Right renal cortex interstitium (tissue), 3 donors: ENCODE data around the gene ZSCAN9. TPM values are rescaled to one million over a fixed set of nuclear protein-coding genes. Genes with fewer than 3 reads are reported as not detected.

ENCODE experiments used
- DNase-seq, 3 donors: peaks; one replicate each; pipeline ENCODE4 v3.0.0-alpha.2; 2013; ENCODE audit warnings: low read depth in 3 of 3, low spot score in 2 of 3
- polyA plus RNA-seq, 3 donors: library from polyadenylated mRNA; unstranded; fragments of 120-200 nt; gene quantifications; one replicate each; pipeline ENCODE4 v1.2.1, GENCODE V29; 2013; ENCODE audit not compliant: insufficient read length in 3 of 3

Gene ZSCAN9
- polyA plus RNA-seq = 10 to 100 TPM; 28.3 to 34.2 (median 30.5) TPM

- DNase-seq = peak in 1 of 3 donors; percentile 66
Measured at GRCh38 chr6:28225056-28225834, at the start of gene ZSCAN9. Gene ZSCAN9, plus strand, starts transcription at chr6:28225275. Its CDS starts 1,810 bp downstream, at chr6:28227085.

- DNase-seq = no peak
Measured at GRCh38 chr6:28176373-28176772, 48.7 kb upstream of the ZSCAN9 start.

GRCh38 chr6:28182255-28182654 is 42.8 kb upstream of the ZSCAN9 start:
- no peak for DNase-seq

GRCh38 chr6:28188111-28188979 is 36.7 kb upstream of the ZSCAN9 start:
- DNase-seq = no peak

- DNase-seq = no peak
Measured at GRCh38 chr6:28200020-28200419, 25.1 kb upstream of the ZSCAN9 start.

GRCh38 chr6:28203201-28203600 is 21.9 kb upstream of the ZSCAN9 start:
- DNase-seq = no peak

GRCh38 chr6:28205879-28206278 is 19.2 kb upstream of the ZSCAN9 start:
- DNase-seq = no peak

- no peak for DNase-seq
Measured at GRCh38 chr6:28206527-28206926, 18.5 kb upstream of the ZSCAN9 start.

- no peak for DNase-seq
Measured at GRCh38 chr6:28206928-28207509, 18.1 kb upstream of the ZSCAN9 start.

- DNase-seq = peak in 1 of 3 donors; percentile 21
Measured at GRCh38 chr6:28207510-28208110, 17.5 kb upstream of the ZSCAN9 start.

- no peak for DNase-seq
Measured at GRCh38 chr6:28208111-28208659, 16.9 kb upstream of the ZSCAN9 start.

GRCh38 chr6:28209753-28210535 is 15.1 kb upstream of the ZSCAN9 start:
- no peak for DNase-seq

GRCh38 chr6:28211840-28212509 is 13.1 kb upstream of the ZSCAN9 start:
- DNase-seq = no peak

GRCh38 chr6:28212510-28213212 is 12.4 kb upstream of the ZSCAN9 start:
- DNase-seq = no peak

GRCh38 chr6:28213213-28213523 is 11.9 kb upstream of the ZSCAN9 start:
- DNase-seq = no peak

- no peak for DNase-seq
Measured at GRCh38 chr6:28215425-28215824, 9.7 kb upstream of the ZSCAN9 start.

- no peak for DNase-seq
Measured at GRCh38 chr6:28217890-28218289, 7.2 kb upstream of the ZSCAN9 start.

- peak in 1 of 3 donors; percentile 40 for DNase-seq
Measured at GRCh38 chr6:28218312-28219248, 6.5 kb upstream of the ZSCAN9 start.
